ENCODE measurements around the gene SLC39A6. TPM values are rescaled to one million over a fixed set of nuclear protein-coding genes. Genes with fewer than 3 reads are reported as not detected.
"Not testable (repeated sequence)": the region's sequence is repeated elsewhere in the genome, so short reads cannot be mapped to it uniquely, and the experiment has no call there.

SLC39A6 gene
- total RNA-seq, result 54.9 TPM
- long read RNA-seq, transcript SLC39A6-201 (10 exons, 3,543 nt), result major isoform, 15 of 102 reads
- long read RNA-seq, partial matches to known transcripts, result 78 of 102 reads
- long read RNA-seq, other reads (novel, unspliced or antisense), result 6 of 102 reads

- peak; percentile 98 for DNase-seq (ENCODE audit: low spot score)
Observed at GRCh38 chr18:36129300-36130038, at the start of gene SLC39A6, which contains the start of gene ELP2. SLC39A6 (minus strand) TSS chr18:36129340; CDS start chr18:36127007, 2,333 bp downstream. ELP2 (plus strand) TSS chr18:36129899; CDS start chr18:36129934, 35 bp downstream.

- no peak for DNase-seq (ENCODE audit: low spot score)
Observed at GRCh38 chr18:36177913-36178312, 48.8 kb upstream of the SLC39A6 start.

GRCh38 chr18:36176711-36177110 is 47.6 kb upstream of the SLC39A6 start:
- no peak for DNase-seq (ENCODE audit: low spot score)

GRCh38 chr18:36176177-36176584 is 47.0 kb upstream of the SLC39A6 start:
- no peak for DNase-seq (ENCODE audit: low spot score)

- peak; percentile 45 for DNase-seq (ENCODE audit: low spot score)
Observed at GRCh38 chr18:36175481-36175880, 46.3 kb upstream of the SLC39A6 start.

GRCh38 chr18:36169938-36170337 is 40.8 kb upstream of the SLC39A6 start:
- peak; percentile 62 for DNase-seq (ENCODE audit: low spot score)

GRCh38 chr18:36168296-36168695 is 39.2 kb upstream of the SLC39A6 start:
- DNase-seq (ENCODE audit: low spot score), result not testable (repeated sequence)

- DNase-seq (ENCODE audit: low spot score), result peak; percentile 60
Observed at GRCh38 chr18:36167692-36168218, 38.6 kb upstream of the SLC39A6 start.

- no peak for DNase-seq (ENCODE audit: low spot score)
Observed at GRCh38 chr18:36162981-36163380, 33.8 kb upstream of the SLC39A6 start.

- DNase-seq (ENCODE audit: low spot score), result no peak
Observed at GRCh38 chr18:36160959-36161371, 31.8 kb upstream of the SLC39A6 start.

GRCh38 chr18:36158266-36158867 is 29.2 kb upstream of the SLC39A6 start:
- no peak for DNase-seq (ENCODE audit: low spot score)

GRCh38 chr18:36157441-36157840 is 28.3 kb upstream of the SLC39A6 start:
- DNase-seq (ENCODE audit: low spot score), result no peak

- DNase-seq (ENCODE audit: low spot score), result no peak
Observed at GRCh38 chr18:36155851-36156757, 27.0 kb upstream of the SLC39A6 start.

GRCh38 chr18:36153771-36154170 is 24.6 kb upstream of the SLC39A6 start:
- DNase-seq (ENCODE audit: low spot score), result no peak

GRCh38 chr18:36153203-36153602 is 24.1 kb upstream of the SLC39A6 start:
- no peak for DNase-seq (ENCODE audit: low spot score)

- DNase-seq (ENCODE audit: low spot score), result no peak
Observed at GRCh38 chr18:36152781-36153180, 23.6 kb upstream of the SLC39A6 start.

GRCh38 chr18:36149514-36150289 is 20.6 kb upstream of the SLC39A6 start:
- no peak for DNase-seq (ENCODE audit: low spot score)

GRCh38 chr18:36143391-36143790 is 14.3 kb upstream of the SLC39A6 start:
- no peak for DNase-seq (ENCODE audit: low spot score)

- DNase-seq (ENCODE audit: low spot score), result no peak
Observed at GRCh38 chr18:36142751-36143150, 13.6 kb upstream of the SLC39A6 start.

GRCh38 chr18:36141576-36141975 is 12.4 kb upstream of the SLC39A6 start:
- DNase-seq (ENCODE audit: low spot score), result no peak
